Activated CD4-positive, alpha-beta T cell treated with anti-CD3 and anti-CD28 coated beads, Interleukin-2, amount 50 U/mL, for 4 hours (primary cell): ENCODE results near the gene IFRD2.
A peak's percentile ranks its signal among the peaks of the same experiment; 100 is the strongest.
"Not testable (repeated sequence)": the region's sequence is repeated elsewhere in the genome, so short reads cannot be mapped to it uniquely, and the experiment has no call there.

ENCODE experiments used
- DNase-seq, 2 experiments: peaks; one replicate each; pipeline ENCODE4 v3.0.0-alpha.2; 2020

IFRD2 gene

DNA sequence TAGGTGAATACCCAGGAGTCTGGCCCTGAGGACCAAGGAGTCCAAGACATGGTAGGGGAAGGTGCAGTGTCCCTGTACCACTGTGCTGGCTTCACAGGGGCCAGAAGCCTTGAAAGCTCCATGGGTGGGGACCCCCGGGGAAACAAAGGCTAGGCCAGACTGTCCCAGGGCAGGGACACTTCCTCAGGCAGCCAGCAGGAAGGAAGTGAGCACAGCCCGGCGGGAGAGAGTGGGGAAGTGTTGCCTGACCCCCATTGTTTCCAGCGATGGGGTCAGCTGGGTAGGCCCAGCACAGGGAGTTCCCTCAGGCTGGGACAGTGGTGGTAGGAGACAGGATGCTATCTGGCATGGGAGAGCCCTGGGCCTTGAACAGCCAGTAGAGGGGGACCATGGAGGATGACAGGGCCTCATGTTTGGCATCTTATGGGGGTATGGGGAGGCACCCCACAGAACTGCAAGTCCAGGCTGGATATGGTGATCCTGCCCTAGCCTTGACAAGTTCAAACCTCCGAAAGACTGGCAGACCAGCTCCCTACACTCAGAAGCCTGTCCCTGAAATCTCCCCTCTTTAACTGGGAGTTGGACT lies 31.5 kb upstream of the IFRD2 start:
- no peak for DNase-seq

- DNase-seq: no peak
Measured at GRCh38 chr3:50323092-50323600, 30.9 kb upstream of the IFRD2 start.

DNA sequence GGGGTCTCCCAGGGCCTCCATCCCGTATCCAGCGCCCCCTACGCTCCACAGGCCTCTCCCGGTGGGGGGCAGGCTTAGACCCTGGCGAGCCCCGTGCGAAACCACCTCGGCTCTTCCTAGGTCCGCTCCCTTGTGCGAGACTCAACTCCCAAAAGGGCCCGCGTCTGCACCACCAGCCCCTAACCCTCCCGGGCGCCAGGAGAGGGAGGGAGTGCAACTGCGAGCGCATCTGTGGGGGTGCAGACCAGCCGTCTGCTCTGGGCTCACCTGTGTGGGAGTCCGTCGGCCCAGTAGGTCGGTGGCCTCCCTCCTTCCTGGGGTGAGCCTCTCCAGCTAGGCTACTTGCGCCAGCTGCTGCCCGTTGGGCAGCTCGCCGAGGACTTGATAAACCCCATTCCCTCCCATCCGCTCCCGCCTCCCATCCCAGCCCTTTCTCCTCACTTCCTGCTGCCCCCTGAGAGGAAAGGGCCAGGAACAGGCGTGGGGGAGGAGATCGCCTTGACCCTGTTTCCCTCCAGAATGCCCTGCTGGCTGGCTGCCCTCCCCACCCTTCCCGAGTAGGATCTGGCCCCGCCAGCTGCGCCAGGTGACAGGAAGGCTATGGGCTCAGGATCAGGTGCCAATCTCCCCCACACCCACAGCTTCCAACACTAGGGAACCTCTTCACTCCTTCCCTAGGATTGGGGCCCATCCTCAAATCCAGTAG lies 30.3 kb upstream of the IFRD2 start, which contains the start of gene HYAL2:
TSS of gene HYAL2 (minus strand) at position 360 of the 706 bp plus-strand sequence. CDS start 2,256 bp downstream, outside the sequence.
- no peak for DNase-seq

DNA sequence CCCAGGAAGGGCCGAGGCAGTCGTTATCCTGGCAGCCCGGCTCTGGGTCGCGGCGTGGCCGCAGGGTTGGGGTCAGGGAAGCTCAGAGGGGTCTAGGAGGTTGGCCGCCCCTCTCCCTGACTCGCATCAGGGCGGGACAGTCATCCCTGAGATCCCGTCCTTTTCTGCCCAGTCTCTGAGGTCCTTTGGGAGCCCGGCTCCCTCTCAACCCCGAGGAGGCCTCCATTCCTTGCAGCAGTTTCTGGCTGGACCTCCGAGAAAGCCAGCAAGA lies 29.8 kb upstream of the IFRD2 start:
- no peak for DNase-seq

DNA sequence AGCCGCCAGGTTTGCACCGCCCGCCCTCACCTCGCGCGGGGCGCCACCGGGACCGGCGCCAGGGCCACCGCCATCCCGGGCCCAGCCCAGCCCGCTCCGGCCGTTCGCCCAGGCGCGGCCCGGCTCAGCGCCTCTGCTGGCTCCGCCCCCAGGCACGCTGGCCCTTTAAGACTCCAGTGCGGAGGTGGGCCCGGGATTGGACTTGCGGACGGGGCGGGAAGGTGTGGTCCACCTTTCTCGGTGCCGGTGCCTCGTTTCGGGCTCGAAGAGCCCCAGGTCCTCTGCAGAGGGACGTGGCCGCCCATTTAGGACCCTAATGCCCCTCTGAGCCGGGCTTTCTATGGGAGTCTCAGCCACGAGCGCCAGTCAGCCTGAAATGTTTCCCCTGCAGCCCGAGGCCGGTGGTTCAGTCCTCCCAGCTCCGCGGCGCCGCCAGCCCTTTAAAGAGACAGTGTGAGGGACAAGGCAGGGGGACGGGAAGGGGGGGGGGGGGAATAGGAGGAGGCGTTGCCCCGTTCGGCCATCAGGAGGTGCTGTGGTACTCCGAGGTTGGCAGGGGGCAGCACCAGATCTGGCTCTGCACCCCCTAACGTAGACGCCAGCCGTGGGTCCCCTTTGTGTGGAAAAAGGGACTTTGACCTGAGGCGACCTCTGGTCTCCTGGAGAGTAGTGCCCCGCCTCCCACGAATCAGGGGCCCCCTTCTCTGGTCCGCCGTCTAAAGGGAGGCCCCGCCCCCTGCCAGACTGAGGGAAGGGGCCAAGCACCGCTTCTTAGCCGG lies 29.3 kb upstream of the IFRD2 start:
- peak; percentile 75 for DNase-seq

- DNase-seq: peak; percentile 44 to 58
Measured at GRCh38 chr3:50320853-50321335, 28.7 kb upstream of the IFRD2 start.

DNA sequence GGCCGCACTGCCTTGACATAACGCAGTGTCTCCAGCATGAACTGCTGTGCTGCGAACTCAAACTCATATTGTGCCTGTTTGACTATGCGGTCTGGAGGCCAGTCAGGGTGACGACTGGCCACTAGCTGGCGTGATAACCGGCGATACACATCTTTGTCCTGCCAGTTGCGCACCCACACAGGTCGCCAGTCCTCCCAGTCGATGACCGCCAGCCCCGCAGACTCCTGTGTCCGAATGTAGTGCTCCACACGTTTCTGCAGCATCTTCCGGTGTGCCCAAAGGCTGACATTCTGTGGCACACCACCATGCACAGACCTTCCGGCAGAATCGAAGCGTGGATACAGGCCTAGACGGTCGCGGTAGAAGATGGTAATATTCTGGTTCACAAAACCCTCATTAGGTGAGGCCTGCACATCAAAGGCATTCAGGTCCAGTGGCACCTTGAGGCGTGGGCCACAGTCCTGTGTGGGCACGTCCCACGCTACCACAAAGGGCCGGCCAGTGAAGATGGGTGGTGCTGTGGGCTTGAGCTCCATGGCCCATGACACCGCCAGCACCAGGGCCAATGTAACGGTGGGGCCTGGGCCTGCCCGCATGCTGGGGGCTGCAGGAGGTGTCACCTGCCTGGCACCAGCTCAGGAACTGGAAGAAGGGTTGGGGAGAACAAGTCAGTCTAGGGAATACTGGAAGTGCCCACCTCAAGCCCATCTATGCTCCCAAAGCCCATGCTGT lies 27.8 kb upstream of the IFRD2 start:
- no peak for DNase-seq

GRCh38 chr3:50319181-50319893 lies 27.1 kb upstream of the IFRD2 start:
- DNase-seq: no peak

- DNase-seq: no peak
Measured at GRCh38 chr3:50318615-50319014, 26.4 kb upstream of the IFRD2 start.

DNA sequence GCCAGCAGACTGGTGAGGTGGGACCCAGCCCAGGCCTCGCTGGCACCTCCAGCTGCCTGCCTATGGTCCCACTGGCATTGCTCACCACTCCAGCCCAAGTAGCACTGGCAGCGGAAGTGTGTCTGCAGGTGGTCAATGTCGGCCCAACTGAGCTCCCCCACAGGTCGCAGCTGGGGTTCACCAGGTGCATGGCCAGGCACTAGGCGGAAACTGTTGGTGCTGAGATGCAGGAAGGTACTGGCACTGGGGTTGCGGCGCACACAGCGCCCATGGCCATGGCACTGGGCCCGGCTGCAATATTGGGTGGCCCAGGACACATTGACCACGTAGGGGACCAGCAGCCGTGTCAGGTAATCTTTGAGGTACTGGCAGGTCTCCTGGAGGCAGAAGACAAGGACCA lies 25.9 kb upstream of the IFRD2 start:
- no peak for DNase-seq

- DNase-seq: no peak
Measured at GRCh38 chr3:50317300-50317699, 25.1 kb upstream of the IFRD2 start.

DNA sequence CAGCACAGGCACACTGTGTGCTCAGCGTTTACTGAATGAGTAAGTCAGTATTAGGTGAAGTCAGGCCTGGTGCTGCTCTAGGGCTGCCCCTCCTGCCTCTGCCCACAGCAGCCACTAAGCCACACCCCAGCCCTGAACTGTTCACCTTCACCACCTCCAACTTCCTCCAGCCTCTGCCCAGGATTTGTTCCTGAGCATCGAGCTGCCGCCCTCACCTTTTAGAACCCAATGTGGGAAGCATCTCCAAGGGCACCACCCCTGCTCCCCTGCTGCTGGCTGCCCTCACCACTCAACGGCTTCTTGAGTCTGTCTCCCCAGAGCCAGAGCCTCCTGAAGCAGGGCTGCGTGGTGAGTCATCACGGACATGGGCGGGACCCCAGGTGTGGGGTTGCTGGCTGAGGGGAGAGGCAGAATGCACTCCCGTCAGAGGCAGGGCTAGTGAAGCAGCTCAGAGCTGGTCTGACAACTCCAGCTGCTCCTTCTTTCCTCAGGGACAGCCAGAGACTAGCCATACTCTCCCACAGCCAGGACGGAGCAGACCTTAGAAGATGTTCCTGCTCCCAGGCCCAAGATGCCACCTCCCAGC lies 24.5 kb upstream of the IFRD2 start:
- peak; percentile 73 to 74 for DNase-seq

GRCh38 chr3:50314816-50315215 lies 22.6 kb upstream of the IFRD2 start:
- no peak for DNase-seq

- no peak for DNase-seq
Measured at GRCh38 chr3:50314342-50314741, 22.1 kb upstream of the IFRD2 start.

DNA sequence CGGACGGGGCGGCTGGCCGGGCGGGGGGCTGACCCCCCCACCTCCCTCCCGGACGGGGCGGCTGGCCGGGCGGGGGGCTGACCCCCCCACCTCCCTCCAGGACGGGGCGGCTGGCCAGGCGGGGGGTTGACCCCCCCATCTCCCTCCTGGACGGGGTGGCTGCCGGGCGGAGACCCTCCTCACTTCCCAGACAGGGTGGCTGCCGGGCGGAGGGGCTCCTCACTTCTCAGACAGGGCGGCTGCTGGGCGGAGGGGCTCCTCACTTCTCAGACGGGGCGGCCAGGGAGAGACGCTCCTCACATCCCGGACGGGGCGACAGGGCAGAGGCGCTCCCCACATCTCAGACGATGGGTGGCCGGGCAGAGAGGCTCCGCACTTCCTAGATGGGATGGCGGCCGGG lies 19.8 kb upstream of the IFRD2 start:
- not testable (repeated sequence) for DNase-seq

DNA sequence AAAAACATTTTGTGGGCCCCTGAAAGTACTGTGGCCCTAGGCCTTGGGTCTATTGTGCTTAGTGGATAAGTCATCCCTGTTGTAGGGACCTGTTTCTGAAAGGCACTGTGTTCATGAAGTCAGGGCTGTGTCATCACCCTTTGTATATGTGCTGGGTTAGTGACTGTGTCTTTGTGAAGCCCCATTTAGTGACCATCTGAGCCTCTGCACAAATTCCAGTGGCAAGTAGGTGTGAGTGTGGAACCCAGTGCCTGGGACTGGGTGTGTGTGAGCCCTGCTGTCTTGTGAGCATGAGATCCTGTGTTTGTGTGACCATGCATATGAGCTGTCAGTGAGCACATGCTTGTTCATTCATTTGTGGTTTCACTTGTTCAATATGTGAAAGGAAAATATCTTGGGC lies 12.4 kb upstream of the IFRD2 start:
- no peak for DNase-seq

DNA sequence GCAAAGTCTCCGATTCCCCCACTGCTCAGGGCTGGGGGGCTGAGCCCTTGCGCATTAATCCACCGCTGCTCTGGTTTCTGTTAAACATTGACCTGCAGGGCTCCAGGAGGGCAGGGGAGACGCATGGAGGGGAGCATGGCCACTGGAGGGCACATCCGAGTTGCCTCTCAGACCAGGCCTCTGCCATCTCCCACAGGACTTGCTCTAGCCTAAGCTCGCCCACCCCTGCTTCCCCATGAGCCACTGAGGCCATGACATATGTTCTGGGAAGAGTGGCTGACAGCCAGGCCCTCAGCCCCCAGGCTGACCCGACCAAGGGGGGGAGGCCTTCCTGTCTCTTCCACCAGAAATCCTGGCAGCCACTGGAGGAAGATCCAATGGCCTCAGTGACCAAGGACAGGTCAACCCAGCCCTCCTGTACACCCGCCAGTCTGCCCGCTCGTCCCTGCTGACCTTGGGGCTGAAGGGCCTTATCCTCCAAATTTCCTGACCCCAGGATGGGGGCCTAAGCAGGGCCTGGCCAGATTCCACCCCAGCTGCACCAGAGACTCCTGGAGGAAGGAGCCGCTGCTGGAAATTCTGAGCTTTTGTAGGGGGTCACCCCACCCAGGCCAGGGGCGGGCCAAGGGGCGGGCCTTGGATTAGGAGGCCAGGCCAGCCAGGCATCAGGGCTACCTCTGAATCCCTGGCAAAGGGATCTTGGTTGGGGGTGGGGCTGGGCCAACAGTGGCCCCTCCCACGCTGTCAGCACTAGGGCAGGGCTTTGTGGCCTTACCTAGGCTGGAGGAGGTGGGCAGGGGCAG lies 11.0 kb upstream of the IFRD2 start, which contains the start of gene HYAL1:
TSS of gene HYAL1 (minus strand) at position 562 of the 803 bp plus-strand sequence. CDS start 618 bp downstream, outside the sequence.
- DNase-seq: no peak

DNA sequence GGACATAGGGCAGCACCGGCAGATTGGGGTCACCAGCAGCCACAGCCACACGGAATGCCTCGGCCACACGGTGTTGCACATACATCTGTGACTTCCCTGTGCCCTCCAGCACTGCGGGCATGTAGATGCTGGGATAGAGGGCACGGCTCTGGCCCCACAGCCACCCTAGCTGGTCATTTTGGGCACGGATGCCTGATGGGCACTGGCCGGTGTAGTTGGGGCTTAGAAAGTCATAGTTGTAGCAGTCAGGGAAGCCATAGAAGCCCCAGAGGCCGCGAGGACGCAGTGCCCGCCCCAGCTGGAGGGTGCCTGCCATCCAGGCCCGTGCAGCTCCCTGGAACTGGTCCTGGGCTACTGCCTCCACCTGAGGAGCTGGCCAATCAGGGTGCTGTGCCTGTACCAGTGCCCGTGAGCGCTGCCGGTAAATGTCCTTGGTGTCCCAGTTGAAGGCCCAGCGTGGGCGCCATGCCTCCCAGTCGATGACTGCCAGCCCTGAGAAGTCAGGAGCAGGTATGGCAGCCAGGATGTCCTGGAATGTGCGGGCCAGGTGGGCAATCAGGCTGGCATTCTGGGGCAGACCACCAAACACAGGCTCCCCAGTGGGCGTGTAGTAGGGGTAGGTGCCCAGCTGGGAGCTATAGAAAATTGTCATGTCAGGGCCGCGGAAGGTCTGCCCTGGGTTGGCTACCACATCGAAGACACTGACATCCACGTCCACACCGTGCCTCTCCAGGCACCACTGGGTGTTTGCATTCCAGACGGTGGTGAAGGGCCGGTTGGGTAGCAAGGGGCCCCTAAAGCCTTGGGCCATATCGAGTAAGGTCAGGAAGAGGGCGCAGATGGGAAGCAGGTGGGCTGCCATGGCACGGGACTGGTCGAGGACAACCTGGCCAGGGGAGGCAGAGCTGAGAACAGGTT lies 10.1 kb upstream of the IFRD2 start:
- no peak for DNase-seq

- DNase-seq: no peak
Measured at GRCh38 chr3:50300681-50301254, 8.5 kb upstream of the IFRD2 start.
